22Rv1 (cell line): ENCODE measurements around the gene MESP1.

Experiments
- CTCF ChIP-seq: fragments of 450-650 bp; IDR thresholded peaks from 2 replicates; pipeline ENCODE4 v1.5.1; 2017; ENCODE audit warnings: mild to moderate bottlenecking
- ZFX ChIP-seq: fragments of 450-650 bp; IDR thresholded peaks from 2 replicates; pipeline ENCODE4 v1.6.1; 2017; ENCODE audit warnings: antibody characterized with exemption, borderline replicate concordance

- TF ChIP-seq CTCF = peak; percentile 97
- no peak for TF ChIP-seq ZFX
These were observed 9.4 kb upstream of the MESP1 start for GRCh38 chr15:89760303-89761008.
